D721Med (cell line): ENCODE results near the gene MTERF1.
A peak's percentile ranks its signal among the peaks of the same experiment; 100 is the strongest.
"Not testable (repeated sequence)": the region's sequence is repeated elsewhere in the genome, so short reads cannot be mapped to it uniquely, and the experiment has no call there.

Experiments
- DNase-seq: peaks from one replicate; pipeline ENCODE4 v3.0.0; 2011; ENCODE audit warnings: low spot score; ENCODE audit not compliant: insufficient read length
- FAIRE-seq: peaks from 2 replicates; lab custom pipeline; 2011; peaks lifted over from hg19 to GRCh38; lab: Jason Lieb, UNC
- CTCF ChIP-seq: IDR thresholded peaks from 2 replicates; pipeline ENCODE4 v1.5.1; 2012; ENCODE audit warnings: mild to moderate bottlenecking, control low read depth; ENCODE audit not compliant: insufficient read depth; ENCODE audit errors: missing control alignments

The MTERF1 gene

GRCh38 chr7:91876391-91877133 is 3.9 kb downstream of the MTERF1 start:
- DNase-seq (no peak), FAIRE-seq (no peak)
- TF ChIP-seq CTCF: peak; percentile 57

- DNase-seq (no peak), FAIRE-seq (no peak)
- no peak for TF ChIP-seq CTCF
Observed at GRCh38 chr7:91875851-91876250, 4.7 kb downstream of the MTERF1 start.

GRCh38 chr7:91872928-91873327 is 7.6 kb downstream of the MTERF1 start:
- DNase-seq: no peak
- no peak for FAIRE-seq
- TF ChIP-seq CTCF: no peak

- no peak for TF ChIP-seq CTCF
- FAIRE-seq (no peak), DNase-seq (no peak)
Observed at GRCh38 chr7:91872069-91872468, 8.4 kb downstream of the MTERF1 start.

GRCh38 chr7:91869661-91870060 is 10.8 kb downstream of the MTERF1 start:
- no peak for TF ChIP-seq CTCF
- DNase-seq: no peak
- FAIRE-seq: no peak

- peak; percentile 21 for TF ChIP-seq CTCF
- DNase-seq (no peak), FAIRE-seq (peak; percentile 71)
Observed at GRCh38 chr7:91866599-91867148, 13.8 kb downstream of the MTERF1 start.

- TF ChIP-seq CTCF: no peak
- DNase-seq: no peak
- FAIRE-seq: no peak
Observed at GRCh38 chr7:91865511-91865910, 15.0 kb downstream of the MTERF1 start.

- DNase-seq, FAIRE-seq: not testable (repeated sequence)
Observed at GRCh38 chr7:91864604-91865003, 15.9 kb downstream of the MTERF1 start.
